Uterus (tissue), 4 donors: ENCODE results near the gene CLPTM1L. TPM values are rescaled to one million over a fixed set of nuclear protein-coding genes. Genes with fewer than 3 reads are reported as not detected.

Experiments
- DNase-seq, 2 donors: peaks; one replicate each; pipeline ENCODE4 v3.0.0-alpha.2; 2019 to 2020
- H3K27ac ChIP-seq, 2 donors: fragments of 200-600 bp; sonication (generic); 1 replicate in 1 of 2; 2 replicates in 1 of 2; pipeline ENCODE4 v1.5.1; 2016 to 2018
- H3K27me3 ChIP-seq, 2 donors: fragments of 200-600 bp; sonication (generic); one replicate each; pipeline ENCODE4 v1.5.1; 2018 to 2019; ENCODE audit warnings: control low read depth in 1 of 2
- H3K36me3 ChIP-seq, 2 donors: fragments of 200-600 bp; sonication (generic); one replicate each; pipeline ENCODE4 v1.5.1; 2019; ENCODE audit warnings: control low read depth in 1 of 2
- H3K4me1 ChIP-seq, 2 donors: fragments of 200-600 bp; sonication (generic); one replicate each; pipeline ENCODE4 v1.5.1; 2018 to 2019; ENCODE audit warnings: control low read depth in 1 of 2
- H3K4me3 ChIP-seq, 2 donors: fragments of 200-600 bp; sonication (generic); 1 replicate in 1 of 2; 2 replicates in 1 of 2; pipeline ENCODE4 v1.5.1; 2018 to 2019; ENCODE audit warnings: mild to moderate bottlenecking in 1 of 2
- H3K9me3 ChIP-seq, 2 donors: fragments of 200-600 bp; sonication (generic); one replicate each; pipeline ENCODE4 v1.5.1; 2019; ENCODE audit warnings: control low read depth in 1 of 2
- CTCF ChIP-seq, 4 experiments: fragments of 200-600 bp in 2 of 4; fragments of 450-650 bp in 2 of 4; sonication (generic) in 2 of 4; IDR thresholded peaks; one replicate each; pipeline ENCODE4 v1.5.1; 2016 to 2019; ENCODE audit warnings: antibody characterized with exemption in 4 of 4, mild to moderate bottlenecking in 2 of 4, moderate library complexity in 1 of 4
- POLR2A ChIP-seq, 2 donors: fragments of 450-650 bp; IDR thresholded peaks; one replicate each; pipeline ENCODE4 v1.6.1; 2016; ENCODE audit warnings: antibody characterized with exemption in 2 of 2, mild to moderate bottlenecking in 1 of 2, moderate library complexity in 1 of 2
- intact Hi-C: fragments of 100-400 bp; cut with DNase I; formaldehyde crosslinking; loops from one replicate; pipeline ENCODE4 v1.15.1; 2023; ENCODE audit warnings: low total_unique reads
- total RNA-seq, 4 donors: library from RNA; depleted of rRNA in 3 of 4; stranded (reverse); fragments of >200 nt in 3 of 4; gene quantifications; one replicate each; pipeline versions ENCODE4 v1.1.0 to v1.2.4, GENCODE V29; 2014 to 2023
- donor health status: DM: yes; HTN: yes; CAD: no.

CLPTM1L gene
- total RNA-seq, 4 donors from 2014 or later, result 63.2 to 74.3 (median 71.1) TPM

GRCh38 chr5:1282131-1282992 lies 62.5 kb downstream of the CLPTM1L start:
- Histone ChIP-seq H3K36me3 (no peaks in the 10 kb centered on the region), H3K27ac (no peak overlapping the region), H3K9me3 (no peaks in the 10 kb centered on the region), H3K4me3 (no peak overlapping the region), H3K4me1 (no peaks in the 10 kb centered on the region), H3K27me3 (no peaks in the 10 kb centered on the region)
- TF ChIP-seq POLR2A (IDR thresholded peaks at IDR 0.05), result no peak
- TF ChIP-seq CTCF (IDR thresholded peaks at IDR 0.05), result no peak
- intact Hi-C loops, result no loop called here
- DNase-seq, result no peak

- intact Hi-C loops, result no loop called here
- TF ChIP-seq POLR2A (IDR thresholded peaks at IDR 0.05), result no peak
- TF ChIP-seq CTCF (IDR thresholded peaks at IDR 0.05), result no peak
- Histone ChIP-seq H3K9me3 (no peaks in the 10 kb centered on the region), H3K36me3 (no peaks in the 10 kb centered on the region), H3K4me1 (no peaks in the 10 kb centered on the region), H3K27ac (no peak overlapping the region), H3K4me3 (no peak overlapping the region), H3K27me3 (no peaks in the 10 kb centered on the region)
- no peak for DNase-seq
Observed at GRCh38 chr5:1281038-1281882, 63.6 kb downstream of the CLPTM1L start.

GRCh38 chr5:1280177-1281037 lies 64.5 kb downstream of the CLPTM1L start:
- H3K4me1 ChIP-seq, result no peaks in the 10 kb centered on the region
- DNase-seq, result no peak
- no peaks in the 10 kb centered on the region for H3K36me3 ChIP-seq
- TF ChIP-seq CTCF (IDR thresholded peaks at IDR 0.05) (no peak), POLR2A (IDR thresholded peaks at IDR 0.05) (no peak)
- no peak overlapping the region for H3K4me3 ChIP-seq
- no peaks in the 10 kb centered on the region for H3K27me3 ChIP-seq
- intact Hi-C loops, result no loop called here
- no peak overlapping the region for H3K27ac ChIP-seq
- no peaks in the 10 kb centered on the region for H3K9me3 ChIP-seq

GRCh38 chr5:1279443-1280151 lies 65.3 kb downstream of the CLPTM1L start:
- Histone ChIP-seq H3K4me1 (no peaks in the 10 kb centered on the region), H3K36me3 (no peaks in the 10 kb centered on the region), H3K27ac (no peak overlapping the region), H3K27me3 (no peaks in the 10 kb centered on the region), H3K9me3 (no peaks in the 10 kb centered on the region), H3K4me3 (no peak overlapping the region)
- intact Hi-C loops, result no loop called here
- DNase-seq, result no peak
- TF ChIP-seq CTCF (IDR thresholded peaks at IDR 0.05), result no peak
- TF ChIP-seq POLR2A (IDR thresholded peaks at IDR 0.05), result no peak
